GM19372 (cell line): Measurements from ENCODE around the gene MED14.
"Not testable (repeated sequence)": the region's sequence is repeated elsewhere in the genome, so short reads cannot be mapped to it uniquely, and the experiment has no call there.

ENCODE experiments used
- ATAC-seq: cut with Tn5 transposase; IDR thresholded peaks from one replicate; pipeline ENCODE4 v1.9.1; 2021; ENCODE audit warnings: mild to moderate bottlenecking, low read depth, moderate library complexity; ENCODE audit not compliant: unreplicated experiment

The MED14 gene

GRCh38 chrX:40732499-40732898, 2.8 kb downstream of the MED14 start:
- ATAC-seq, result not testable (repeated sequence)

- ATAC-seq, result no peak
These were observed 5.5 kb downstream of the MED14 start for GRCh38 chrX:40729598-40730584.

GRCh38 chrX:40727581-40728252, 7.6 kb downstream of the MED14 start:
- no peak for ATAC-seq

GRCh38 chrX:40727093-40727492, 8.2 kb downstream of the MED14 start:
- no peak for ATAC-seq

- no peak for ATAC-seq
These were observed 12.4 kb downstream of the MED14 start for GRCh38 chrX:40722930-40723329.

- no peak for ATAC-seq
These were observed 13.7 kb downstream of the MED14 start for GRCh38 chrX:40721489-40722106.

- no peak for ATAC-seq
These were observed 14.6 kb downstream of the MED14 start for GRCh38 chrX:40720792-40721191.

- ATAC-seq, result no peak
These were observed 15.0 kb downstream of the MED14 start for GRCh38 chrX:40720339-40720738.

- no peak for ATAC-seq
These were observed 15.6 kb downstream of the MED14 start for GRCh38 chrX:40719731-40720130.

GRCh38 chrX:40719218-40719617, 16.1 kb downstream of the MED14 start:
- ATAC-seq, result no peak

GRCh38 chrX:40709395-40709794, 25.9 kb downstream of the MED14 start:
- no peak for ATAC-seq

- ATAC-seq, result no peak
These were observed 29.6 kb downstream of the MED14 start for GRCh38 chrX:40705658-40706312.

GRCh38 chrX:40700640-40701342, 34.6 kb downstream of the MED14 start:
- no peak for ATAC-seq

GRCh38 chrX:40698851-40699250, 36.5 kb downstream of the MED14 start:
- ATAC-seq, result no peak

- ATAC-seq, result no peak
These were observed 40.5 kb downstream of the MED14 start for GRCh38 chrX:40694802-40695201.

GRCh38 chrX:40688929-40689328, 46.4 kb downstream of the MED14 start:
- ATAC-seq, result no peak

- no peak for ATAC-seq
These were observed 48.2 kb downstream of the MED14 start for GRCh38 chrX:40687169-40687568.

GRCh38 chrX:40685362-40685918, 49.9 kb downstream of the MED14 start:
- ATAC-seq, result no peak

- no peak for ATAC-seq
These were observed 51.2 kb downstream of the MED14 start for GRCh38 chrX:40684092-40684491.

- no peak for ATAC-seq
These were observed 52.1 kb downstream of the MED14 start for GRCh38 chrX:40683245-40683644.
